GM23248 (cell line): Measurements from ENCODE around the gene MMP24OS.

ENCODE experiments used
- EZH2 ChIP-seq: fragments of 200-600 bp; sonication (generic); IDR thresholded peaks from 2 replicates; pipeline ENCODE4 v1.6.1; 2018; ENCODE audit warnings: antibody characterized with exemption, mild to moderate bottlenecking; ENCODE audit not compliant: insufficient read depth, poor library complexity, severe bottlenecking
- EZH2phosphoT487 ChIP-seq: fragments of 200-600 bp; sonication (generic); IDR thresholded peaks from 2 replicates; pipeline ENCODE4 v1.6.1; 2018; ENCODE audit warnings: antibody characterized with exemption, moderate library complexity, mild to moderate bottlenecking, low read depth; ENCODE audit not compliant: insufficient read depth

DNA sequence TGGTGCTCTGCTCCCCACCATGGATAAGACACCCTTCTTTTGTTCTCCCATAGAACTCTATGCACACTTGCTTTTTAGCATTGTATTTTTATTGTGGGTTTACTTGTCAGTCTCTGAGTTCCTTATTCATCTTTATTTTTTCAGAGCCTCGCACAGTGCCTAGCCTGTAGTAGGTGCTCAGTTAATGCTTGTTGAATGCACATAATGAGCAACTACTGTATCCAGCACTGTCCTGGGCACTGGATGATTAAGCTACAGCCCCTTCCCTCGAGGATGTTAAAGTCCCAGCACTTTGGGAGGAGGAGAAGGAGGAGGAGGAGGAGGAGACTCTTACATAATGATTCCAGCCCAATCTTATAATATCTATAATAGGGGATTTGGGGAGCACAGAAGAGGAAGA, 34.6 kb downstream of the MMP24OS start:
- TF ChIP-seq EZH2phosphoT487: no peak
- no peak for TF ChIP-seq EZH2
